DND-41 (cell line): Measurements from ENCODE around the gene CC2D1B.

ENCODE experiments used
- CTCF ChIP-seq: IDR thresholded peaks from 2 replicates; pipeline ENCODE4 v1.5.1; 2012; ENCODE audit warnings: borderline replicate concordance, low read length, moderate library complexity, mild to moderate bottlenecking; ENCODE audit not compliant: poor library complexity, severe bottlenecking; ENCODE audit errors: extremely low read depth
- EZH2 ChIP-seq: IDR thresholded peaks from 3 replicates; pipeline ENCODE4 v1.6.1; 2012; ENCODE audit warnings: borderline replicate concordance, low read depth, mild to moderate bottlenecking, moderate library complexity, low read length, inconsistent platforms; ENCODE audit not compliant: severe bottlenecking

GRCh38 chr1:52404116-52404974, 38.3 kb upstream of the CC2D1B start, which contains the start of the genes ORC1 and PRPF38A:
- TF ChIP-seq CTCF (peak; percentile 68), EZH2 (no peak)
